Neural cell (in vitro differentiated cells): Measurements from ENCODE around the gene CASP2. TPM values are rescaled to one million over a fixed set of nuclear protein-coding genes. Genes with fewer than 3 reads are reported as not detected.

Experiments
- H2AFZ ChIP-seq: fragments of 200-600, 300-800 bp; sonication (generic), shearing (Covaris generic); 2 replicates; pipeline ENCODE4 v1.6.0; 2014; ENCODE audit warnings: low read depth, mild to moderate bottlenecking, antibody characterized with exemption, low read length, moderate library complexity
- H3F3A ChIP-seq: fragments of 200-600 bp; shearing (Covaris generic); 2 replicates; pipeline ENCODE4 v1.6.1; 2016; ENCODE audit warnings: mild to moderate bottlenecking, moderate library complexity, mixed read lengths, antibody characterized with exemption, low read length; ENCODE audit not compliant: insufficient read depth, poor library complexity, severe bottlenecking
- H3K27ac ChIP-seq: fragments of 200-600, 300-800 bp; sonication (generic), shearing (Covaris generic); 2 replicates; pipeline ENCODE4 v1.5.1; 2014; ENCODE audit warnings: mild to moderate bottlenecking, low read length, moderate library complexity
- H3K27me3 ChIP-seq: fragments of 300-800, 200-600 bp; sonication (generic), shearing (Covaris generic); 2 replicates; pipeline ENCODE4 v1.6.0; 2014; ENCODE audit warnings: mild to moderate bottlenecking, low read depth, low read length, moderate library complexity; ENCODE audit not compliant: insufficient read depth
- H3K36me3 ChIP-seq: fragments of 300-800, 200-600 bp; sonication (generic), shearing (Covaris generic); 2 replicates; pipeline ENCODE4 v1.5.1; 2014; ENCODE audit warnings: mild to moderate bottlenecking, antibody characterized with exemption, low read length, moderate library complexity; ENCODE audit not compliant: insufficient read depth
- H3K4me2 ChIP-seq: fragments of 300-800, 200-600 bp; sonication (generic), shearing (Covaris generic); 2 replicates; pipeline ENCODE4 v1.6.0; 2014; ENCODE audit warnings: mild to moderate bottlenecking, low read length
- H3K4me3 ChIP-seq: fragments of 300-800, 200-600 bp; sonication (generic), shearing (Covaris generic); 2 replicates; pipeline ENCODE4 v1.5.1; 2014; ENCODE audit warnings: mild to moderate bottlenecking, low read length, moderate library complexity
- H3K79me2 ChIP-seq: fragments of 200-600 bp; shearing (Covaris generic); replicated peaks from 2 replicates; pipeline ENCODE4 v1.6.0; 2014; ENCODE audit warnings: mild to moderate bottlenecking, low read length, moderate library complexity; ENCODE audit not compliant: insufficient read depth
- H3K9ac ChIP-seq: fragments of 300-800, 200-600 bp; sonication (generic), shearing (Covaris generic); 2 replicates; pipeline ENCODE4 v1.6.1; 2016; ENCODE audit warnings: mild to moderate bottlenecking, low read length, mixed read lengths
- H3K9me2 ChIP-seq: fragments of 200-600 bp; shearing (Covaris generic); 2 replicates; pipeline ENCODE4 v1.6.1; 2016; ENCODE audit warnings: mild to moderate bottlenecking, low read length, mixed read lengths; ENCODE audit not compliant: insufficient read depth
- H3K9me3 ChIP-seq: fragments of 200-600, 300-800 bp; sonication (generic), shearing (Covaris generic); 2 replicates; pipeline ENCODE4 v1.6.1; 2016; ENCODE audit warnings: mild to moderate bottlenecking, mixed run types, low read length, moderate library complexity, mixed read lengths
- H4K20me1 ChIP-seq: fragments of 200-600 bp; shearing (Covaris generic); 2 replicates; pipeline ENCODE4 v1.6.1; 2016; ENCODE audit warnings: mild to moderate bottlenecking, mixed run types; ENCODE audit not compliant: insufficient read depth
- CTCF ChIP-seq: fragments of 450-650 bp; IDR thresholded peaks from 2 replicates; pipeline ENCODE4 v1.5.1; 2014; ENCODE audit warnings: antibody characterized with exemption, mild to moderate bottlenecking, moderate library complexity; ENCODE audit not compliant: poor library complexity, severe bottlenecking
- EP300 ChIP-seq: fragments of 450-650 bp; conservative IDR thresholded peaks from 2 replicates; pipeline ENCODE4 v1.6.1; 2014; ENCODE audit warnings: antibody characterized with exemption, mild to moderate bottlenecking, moderate library complexity; ENCODE audit not compliant: poor library complexity, severe bottlenecking
- EZH2 ChIP-seq: fragments of 200-600, 300-800 bp; shearing (Covaris generic), sonication (generic); IDR thresholded peaks from 2 replicates; pipeline ENCODE4 v1.6.1; 2014; ENCODE audit warnings: antibody characterized with exemption, low read length, borderline replicate concordance, mild to moderate bottlenecking; ENCODE audit not compliant: insufficient read depth, poor library complexity, severe bottlenecking
- MXI1 ChIP-seq: fragments of 450-650 bp; conservative IDR thresholded peaks from 2 replicates; pipeline ENCODE4 v1.6.1; 2014; ENCODE audit warnings: antibody characterized with exemption, mild to moderate bottlenecking; ENCODE audit not compliant: poor library complexity, severe bottlenecking
- POLR2AphosphoS5 ChIP-seq: IDR thresholded peaks from 2 replicates; pipeline ENCODE4 v1.6.1; 2012
- RAD21 ChIP-seq: fragments of 450-650 bp; conservative IDR thresholded peaks from 2 replicates; pipeline ENCODE4 v1.6.1; 2014; ENCODE audit warnings: antibody characterized with exemption, mild to moderate bottlenecking, moderate library complexity
- REST ChIP-seq: IDR thresholded peaks from 2 replicates; pipeline ENCODE4 v1.6.1; 2012; ENCODE audit warnings: borderline replicate concordance
- SMC3 ChIP-seq: fragments of 450-650 bp; conservative IDR thresholded peaks from 2 replicates; pipeline ENCODE4 v1.6.1; 2014; ENCODE audit warnings: antibody characterized with exemption, mild to moderate bottlenecking, moderate library complexity; ENCODE audit not compliant: poor library complexity
- TAF1 ChIP-seq: IDR thresholded peaks from 2 replicates; pipeline ENCODE4 v1.6.1; 2012; ENCODE audit warnings: low read depth
- polyA plus RNA-seq: library from polyadenylated mRNA; depleted of rRNA; stranded (reverse); fragments of >200 nt; gene quantifications from 2 replicates; pipeline ENCODE4 v1.2.3, GENCODE V29; 2014

The CASP2 gene
- polyA plus RNA-seq, 1 donor from 2014 or later: 9.0 TPM

- Histone ChIP-seq H3K9me2 (no peaks in the 10 kb centered on the region), H3K4me2 (no peak overlapping the region), H2AFZ (no peak overlapping the region), H3K9ac (no peak overlapping the region), H3K9me3 (no peaks in the 10 kb centered on the region), H3K36me3 (no peaks in the 10 kb centered on the region), H4K20me1 (no peaks in the 10 kb centered on the region), H3K27ac (no peak overlapping the region), H3F3A (no peaks in the 10 kb centered on the region), H3K27me3 (no peaks in the 10 kb centered on the region), H3K79me2 (no peaks in the 10 kb centered on the region), H3K4me3 (no peak overlapping the region)
- TF ChIP-seq EZH2 (no peak), RAD21 (no peak), TAF1 (no peak), CTCF (no peak), REST (no peak), MXI1 (no peak), EP300 (no peak), POLR2AphosphoS5 (no peak), SMC3 (no peak)
Observed at GRCh38 chr7:143337216-143337615, 49.1 kb downstream of the CASP2 start.

GRCh38 chr7:143341842-143342241 is 53.7 kb downstream of the CASP2 start:
- Histone ChIP-seq H3K9ac (no peak overlapping the region), H3K4me2 (no peak overlapping the region), H3K79me2 (no peaks in the 10 kb centered on the region), H3K4me3 (no peak overlapping the region), H3K9me3 (no peaks in the 10 kb centered on the region), H3K27me3 (peaks cover 6% of the 10 kb centered on the region), H3K9me2 (no peaks in the 10 kb centered on the region), H2AFZ (no peak overlapping the region), H3K27ac (no peak overlapping the region), H4K20me1 (no peaks in the 10 kb centered on the region), H3F3A (no peaks in the 10 kb centered on the region), H3K36me3 (no peaks in the 10 kb centered on the region)
- no peak for TF ChIP-seq SMC3
- TF ChIP-seq TAF1: no peak
- TF ChIP-seq EZH2: no peak
- no peak for TF ChIP-seq EP300

GRCh38 chr7:143343596-143343995 is 55.4 kb downstream of the CASP2 start:
- Histone ChIP-seq H2AFZ (no peak overlapping the region), H3K79me2 (no peaks in the 10 kb centered on the region), H3K4me3 (no peak overlapping the region), H3K27me3 (peaks cover 6% of the 10 kb centered on the region), H3K27ac (no peak overlapping the region), H3F3A (no peaks in the 10 kb centered on the region), H4K20me1 (no peaks in the 10 kb centered on the region), H3K36me3 (no peaks in the 10 kb centered on the region), H3K9me2 (no peaks in the 10 kb centered on the region), H3K9me3 (no peaks in the 10 kb centered on the region), H3K4me2 (no peak overlapping the region), H3K9ac (no peak overlapping the region)
- TF ChIP-seq REST (no peak), RAD21 (no peak), MXI1 (no peak), POLR2AphosphoS5 (no peak)
